ENCODE results near the gene ATOH8.
"Not testable (repeated sequence)": the region's sequence is repeated elsewhere in the genome, so short reads cannot be mapped to it uniquely, and the experiment has no call there.

Gene ATOH8

GRCh38 chr2:85810371-85811179 lies 56.8 kb downstream of the ATOH8 start:
- no peak for DNase-seq

GRCh38 chr2:85811180-85812093 lies 57.6 kb downstream of the ATOH8 start:
- DNase-seq, result no peak

GRCh38 chr2:85812094-85812735 lies 58.4 kb downstream of the ATOH8 start:
- no peak for DNase-seq

GRCh38 chr2:85813211-85813981 lies 59.6 kb downstream of the ATOH8 start:
- DNase-seq, result no peak

GRCh38 chr2:85813982-85814801 lies 60.4 kb downstream of the ATOH8 start:
- peak; percentile 81 for DNase-seq

- DNase-seq, result no peak
Measured at GRCh38 chr2:85814802-85815550, 61.2 kb downstream of the ATOH8 start.

- DNase-seq, result no peak
Measured at GRCh38 chr2:85819811-85820510, 66.2 kb downstream of the ATOH8 start.

GRCh38 chr2:85822766-85823165 lies 69.0 kb downstream of the ATOH8 start:
- DNase-seq, result no peak

- DNase-seq, result no peak
Measured at GRCh38 chr2:85823951-85824350, 70.2 kb downstream of the ATOH8 start.

GRCh38 chr2:85826990-85827878 lies 73.4 kb downstream of the ATOH8 start:
- DNase-seq, result peak; percentile 85

GRCh38 chr2:85827879-85828569 lies 74.2 kb downstream of the ATOH8 start:
- DNase-seq, result no peak

- no peak for DNase-seq
Measured at GRCh38 chr2:85828725-85829124, 74.9 kb downstream of the ATOH8 start.

GRCh38 chr2:85829394-85829793 lies 75.6 kb downstream of the ATOH8 start:
- DNase-seq, result not testable (repeated sequence)

- no peak for DNase-seq
Measured at GRCh38 chr2:85830645-85831044, 76.9 kb downstream of the ATOH8 start.

GRCh38 chr2:85831735-85832134 lies 77.9 kb downstream of the ATOH8 start:
- no peak for DNase-seq

GRCh38 chr2:85834466-85834865 lies 80.7 kb downstream of the ATOH8 start:
- no peak for DNase-seq
